Fibroblast of the aortic adventitia (primary cell): ENCODE data around the gene CRYAA. TPM values are rescaled to one million over a fixed set of nuclear protein-coding genes. Genes with fewer than 3 reads are reported as not detected.

Experiments
- DNase-seq: peaks from one replicate; pipeline ENCODE4 v3.0.0-alpha.2; 2010; ENCODE audit warnings: low read depth
- H3K4me3 ChIP-seq: 2 replicates; pipeline ENCODE4 v1.5.1; 2011; ENCODE audit warnings: low read depth, mild to moderate bottlenecking, control low read depth, low read length, moderate library complexity
- CTCF ChIP-seq: IDR thresholded peaks from 2 replicates; pipeline ENCODE4 v1.5.1; 2011; ENCODE audit warnings: mild to moderate bottlenecking, low read length, control low read depth, inconsistent platforms; ENCODE audit not compliant: insufficient read depth
- total RNA-seq: library from RNA; depleted of rRNA; stranded (reverse); fragments of >200 nt; gene quantifications from 2 replicates; pipeline ENCODE4 v1.2.3, GENCODE V29; 2012; ENCODE audit warnings: low replicate concordance

CRYAA gene
- total RNA-seq, 1 donor = not detected

GRCh38 chr21:43189936-43190335 is 21.1 kb downstream of the CRYAA start:
- no peak for TF ChIP-seq CTCF
- H3K4me3 ChIP-seq = no peak overlapping the region
- DNase-seq = no peak

- no peak for TF ChIP-seq CTCF
- DNase-seq = no peak
- H3K4me3 ChIP-seq = no peak overlapping the region
Observed at GRCh38 chr21:43190544-43190943, 21.7 kb downstream of the CRYAA start.

GRCh38 chr21:43190951-43191350 is 22.1 kb downstream of the CRYAA start:
- TF ChIP-seq CTCF = no peak
- H3K4me3 ChIP-seq = no peak overlapping the region
- no peak for DNase-seq

GRCh38 chr21:43191521-43191920 is 22.7 kb downstream of the CRYAA start:
- no peak for TF ChIP-seq CTCF
- no peak overlapping the region for H3K4me3 ChIP-seq
- DNase-seq = no peak

- no peak overlapping the region for H3K4me3 ChIP-seq
- no peak for DNase-seq
- TF ChIP-seq CTCF = no peak
Observed at GRCh38 chr21:43191971-43192370, 23.2 kb downstream of the CRYAA start.

GRCh38 chr21:43192501-43193081 is 23.8 kb downstream of the CRYAA start:
- TF ChIP-seq CTCF = no peak
- H3K4me3 ChIP-seq = no peak overlapping the region

GRCh38 chr21:43193088-43193650 is 24.4 kb downstream of the CRYAA start:
- TF ChIP-seq CTCF = no peak
- no peak overlapping the region for H3K4me3 ChIP-seq
- DNase-seq = no peak

More at GRCh38 chr21:43192501-43193081, 23.8 kb downstream of the CRYAA start:
- no peak for DNase-seq
